NCI-H510A (cell line): ENCODE results near the gene MYCL.
"Not testable (repeated sequence)": the region's sequence is repeated elsewhere in the genome, so short reads cannot be mapped to it uniquely, and the experiment has no call there.

Source experiments
- DNase-seq: peaks from one replicate; lab custom pipeline; 2025; lab: John Stamatoyannopoulos, UW

MYCL gene

GRCh38 chr1:39890273-39890672 is 11.4 kb downstream of the MYCL start:
- DNase-seq: no peak

GRCh38 chr1:39886757-39887231 is 14.9 kb downstream of the MYCL start:
- peak; percentile 71 for DNase-seq

- DNase-seq: no peak
Observed at GRCh38 chr1:39885516-39885915, 16.2 kb downstream of the MYCL start.

GRCh38 chr1:39882152-39882551 is 19.6 kb downstream of the MYCL start:
- peak; percentile 81 for DNase-seq

- DNase-seq: peak; percentile 67
Observed at GRCh38 chr1:39877980-39878956, 23.4 kb downstream of the MYCL start.

- peak; percentile 99 for DNase-seq
Observed at GRCh38 chr1:39877231-39877778, 24.4 kb downstream of the MYCL start.

- DNase-seq: peak; percentile 49
Observed at GRCh38 chr1:39876144-39876543, 25.6 kb downstream of the MYCL start.

GRCh38 chr1:39872698-39873097 is 29.0 kb downstream of the MYCL start:
- peak; percentile 82 for DNase-seq

GRCh38 chr1:39871796-39872195 is 29.9 kb downstream of the MYCL start:
- DNase-seq: no peak

- not testable (repeated sequence) for DNase-seq
Observed at GRCh38 chr1:39871043-39871442, 30.7 kb downstream of the MYCL start.

- not testable (repeated sequence) for DNase-seq
Observed at GRCh38 chr1:39869538-39870112, 32.1 kb downstream of the MYCL start.

GRCh38 chr1:39866767-39867166 is 35.0 kb downstream of the MYCL start:
- no peak for DNase-seq

- DNase-seq: no peak
Observed at GRCh38 chr1:39865762-39866161, 36.0 kb downstream of the MYCL start.

- no peak for DNase-seq
Observed at GRCh38 chr1:39863177-39863576, 38.5 kb downstream of the MYCL start.

GRCh38 chr1:39861003-39861402 is 40.7 kb downstream of the MYCL start:
- no peak for DNase-seq

GRCh38 chr1:39859859-39860812 is 41.6 kb downstream of the MYCL start:
- DNase-seq: peak; percentile 99

- DNase-seq: peak; percentile 51
Observed at GRCh38 chr1:39858315-39858714, 43.4 kb downstream of the MYCL start.

GRCh38 chr1:39857126-39857878 is 44.4 kb downstream of the MYCL start:
- DNase-seq: peak; percentile 71

- DNase-seq: no peak
Observed at GRCh38 chr1:39854738-39855137, 47.0 kb downstream of the MYCL start.

- no peak for DNase-seq
Observed at GRCh38 chr1:39854314-39854713, 47.4 kb downstream of the MYCL start.

GRCh38 chr1:39852876-39853275 is 48.8 kb downstream of the MYCL start:
- DNase-seq: peak; percentile 100
